Liver (tissue), 9 donors: ENCODE results near the gene TNFRSF6B. TPM values are rescaled to one million over a fixed set of nuclear protein-coding genes. Genes with fewer than 3 reads are reported as not detected.

Source experiments
- DNase-seq: peaks from one replicate; pipeline ENCODE4 v3.0.0-alpha.2; 2017; ENCODE audit warnings: low spot score
- H3K27ac ChIP-seq, 2 donors: one replicate each; pipeline ENCODE4 v1.7.0; 2013; ENCODE audit warnings: inconsistent platforms in 2 of 2, low read length in 2 of 2, control low read depth in 1 of 2, low read depth in 1 of 2, mild to moderate bottlenecking in 1 of 2
- H3K27me3 ChIP-seq, 4 donors: one replicate each; pipeline versions ENCODE4 v1.6.1 to v1.7.0; 2013; ENCODE audit warnings: low read length in 3 of 4, inconsistent platforms in 1 of 4, mild to moderate bottlenecking in 1 of 4, moderate library complexity in 1 of 4; ENCODE audit not compliant: control insufficient read depth in 4 of 4, insufficient read depth in 4 of 4
- H3K36me3 ChIP-seq, 4 donors: one replicate each; pipeline versions ENCODE4 v1.6.1 to v1.7.0; 2013; ENCODE audit warnings: low read length in 3 of 4, mild to moderate bottlenecking in 3 of 4, low read depth in 1 of 4, moderate library complexity in 1 of 4; ENCODE audit not compliant: control insufficient read depth in 4 of 4, insufficient read depth in 3 of 4
- H3K4me1 ChIP-seq, 4 donors: one replicate each; pipeline versions ENCODE4 v1.6.1 to v1.7.0; 2013; ENCODE audit warnings: low read length in 3 of 4, mild to moderate bottlenecking in 3 of 4, moderate library complexity in 1 of 4; ENCODE audit not compliant: control insufficient read depth in 4 of 4, insufficient read depth in 4 of 4
- H3K4me3 ChIP-seq, 3 donors: one replicate each; pipeline versions ENCODE4 v1.6.1 to v1.7.0; 2013; ENCODE audit warnings: low read length in 3 of 3, control low read depth in 1 of 3, low read depth in 1 of 3, mild to moderate bottlenecking in 1 of 3
- H3K9ac ChIP-seq, 2 donors: one replicate each; pipeline ENCODE4 v1.7.0; 2013; ENCODE audit warnings: low read length in 2 of 2, mild to moderate bottlenecking in 2 of 2, moderate library complexity in 2 of 2, control low read depth in 1 of 2, low read depth in 1 of 2
- H3K9me3 ChIP-seq, 4 donors: one replicate each; pipeline versions ENCODE4 v1.6.1 to v1.7.0; 2013; ENCODE audit warnings: low read length in 3 of 4; ENCODE audit not compliant: control insufficient read depth in 4 of 4
- EGR1 ChIP-seq, 2 donors: IDR thresholded peaks; 2 replicates each; pipeline ENCODE4 v1.6.1; 2016 to 2018; ENCODE audit warnings: antibody characterized with exemption in 2 of 2, low read depth in 2 of 2
- FOXA1 ChIP-seq: IDR thresholded peaks from 2 replicates; pipeline ENCODE4 v1.6.1; 2016; ENCODE audit warnings: antibody characterized with exemption
- FOXA2 ChIP-seq: IDR thresholded peaks from 2 replicates; pipeline ENCODE4 v1.6.1; 2016; ENCODE audit warnings: antibody characterized with exemption
- GABPA ChIP-seq, 2 donors: IDR thresholded peaks in 1 of 2; conservative IDR thresholded peaks in 1 of 2; 2 replicates each; pipeline ENCODE4 v1.6.1; 2016; ENCODE audit warnings: antibody characterized with exemption in 2 of 2, mild to moderate bottlenecking in 1 of 2, moderate library complexity in 1 of 2
- HNF4A ChIP-seq, 2 donors: conservative IDR thresholded peaks; 2 replicates each; pipeline ENCODE4 v1.6.1; 2016; ENCODE audit warnings: antibody characterized with exemption in 2 of 2, mild to moderate bottlenecking in 2 of 2
- HNF4G ChIP-seq: IDR thresholded peaks from 2 replicates; pipeline ENCODE4 v1.6.1; 2016; ENCODE audit warnings: antibody characterized with exemption
- JUND ChIP-seq, 2 donors: IDR thresholded peaks; 2 replicates each; pipeline ENCODE4 v1.6.1; 2016; ENCODE audit warnings: antibody characterized with exemption in 2 of 2
- NR2F2 ChIP-seq: IDR thresholded peaks from 2 replicates; pipeline ENCODE4 v1.6.1; 2016; ENCODE audit warnings: antibody characterized with exemption
- RAD21 ChIP-seq, 2 donors: IDR thresholded peaks; 2 replicates each; pipeline ENCODE4 v1.6.1; 2016; ENCODE audit warnings: antibody characterized with exemption in 2 of 2, mild to moderate bottlenecking in 2 of 2
- RXRA ChIP-seq, 2 donors: IDR thresholded peaks; 2 replicates each; pipeline ENCODE4 v1.6.1; 2017 to 2018; ENCODE audit warnings: antibody characterized with exemption in 2 of 2, mild to moderate bottlenecking in 1 of 2
- SP1 ChIP-seq: IDR thresholded peaks from 2 replicates; pipeline ENCODE4 v1.6.1; 2018; ENCODE audit warnings: antibody characterized with exemption, mild to moderate bottlenecking
- TAF1 ChIP-seq: conservative IDR thresholded peaks from 2 replicates; pipeline ENCODE4 v1.6.1; 2016; ENCODE audit warnings: antibody characterized with exemption, mild to moderate bottlenecking
- YY1 ChIP-seq: IDR thresholded peaks from 2 replicates; pipeline ENCODE4 v1.6.1; 2016; ENCODE audit warnings: antibody characterized with exemption, mild to moderate bottlenecking
- WGBS: extraction: QIAGEN DNeasy Blood & Tissue Kit; methylation state at CpG from one replicate; pipeline ENCODE4 v1.1.7; 2013; 5-methylcytosine and 5-hydroxymethylcytosine counted together
- polyA plus RNA-seq, 2 donors: library from polyadenylated mRNA; stranded (reverse) in 1 of 2; unstranded in 1 of 2; fragments of 200-250 nt in 1 of 2; fragments of >200 nt in 1 of 2; fragmentation: Nextera tagmentation in 1 of 2; extraction: Ambion mirVana in 1 of 2; gene quantifications; one replicate each; pipeline versions ENCODE4 v1.2.1 to v1.2.3, GENCODE V29; 2013 to 2015
- total RNA-seq, 2 donors: library from RNA; depleted of rRNA; stranded (reverse); fragments of >200 nt; gene quantifications; one replicate each; pipeline ENCODE4 v1.2.3, GENCODE V29; 2014
- TF ChIP-seq, protein P1 (sequence below): IDR thresholded peaks from 2 replicates; pipeline ENCODE4 v1.6.1; 2016; ENCODE audit warnings: antibody characterized with exemption
- TF ChIP-seq, protein P2 (sequence below): IDR thresholded peaks from 2 replicates; pipeline ENCODE4 v1.6.1; 2016; ENCODE audit warnings: antibody characterized with exemption
- TF ChIP-seq, protein P3 (sequence below): IDR thresholded peaks from 2 replicates; pipeline ENCODE4 v1.6.1; 2016; ENCODE audit warnings: antibody characterized with exemption, mild to moderate bottlenecking
- TF ChIP-seq, protein P4 (sequence below): fragments of 150-350 bp; IDR thresholded peaks from 2 replicates; pipeline ENCODE4 v1.5.1; 2017; ENCODE audit warnings: improper control_type of control experiment, low read depth, low read length; ENCODE audit not compliant: missing input control
- TF ChIP-seq, protein P5 (sequence below): IDR thresholded peaks from 2 replicates; pipeline ENCODE4 v1.6.1; 2016; ENCODE audit warnings: antibody characterized with exemption
- donor health status: healthy.
- donor health status: healthy.
- donor health status: healthy.
- donor health status: healthy.
- donor health status: healthy.

The TNFRSF6B gene
- total and polyA plus RNA-seq, 4 donors = 0.09 to 0.73 TPM; not detected in 2

DNA sequence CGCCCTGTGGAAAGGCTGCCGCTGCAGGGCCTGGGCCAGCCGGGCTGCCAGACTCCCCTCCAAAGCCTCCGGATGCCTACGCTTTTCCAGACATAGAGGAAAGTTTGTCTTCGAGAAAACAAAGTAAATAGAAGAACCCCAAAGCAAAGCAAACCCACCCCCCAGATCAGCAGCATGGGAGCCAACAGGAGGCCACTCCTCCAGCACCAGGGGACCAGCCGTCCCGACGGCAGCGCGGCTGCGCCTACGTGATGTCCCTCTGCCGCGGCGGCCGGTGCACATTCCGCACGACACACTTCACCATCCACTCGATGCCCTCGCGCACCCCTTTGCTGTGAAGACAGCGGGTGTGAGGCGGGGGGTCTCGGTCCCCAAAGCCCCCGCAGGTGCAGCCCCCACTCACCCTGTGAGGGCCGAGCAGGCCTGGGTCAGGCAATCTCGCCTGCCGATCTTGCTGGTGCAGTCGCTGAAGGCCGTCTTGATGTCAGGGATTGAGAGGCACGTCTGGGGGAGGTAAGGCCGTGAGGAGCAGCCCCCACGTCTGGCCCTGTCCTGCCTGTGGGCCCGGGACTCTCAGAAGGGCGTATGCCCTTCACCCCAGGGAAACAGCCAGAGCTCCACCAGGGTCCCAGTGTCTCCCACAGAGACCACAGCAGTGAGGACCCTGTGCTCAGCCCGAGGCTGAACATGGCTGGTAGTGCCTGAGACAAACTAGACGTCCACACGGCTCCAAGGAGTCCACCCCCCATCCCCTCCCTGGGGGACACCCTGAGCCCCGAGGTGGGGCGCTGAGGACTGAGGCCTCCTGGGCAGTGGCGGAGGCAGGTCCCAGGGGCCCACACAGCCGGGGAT, 4.0 kb downstream of the TNFRSF6B start:
- H3K9me3 ChIP-seq = no peaks in the 10 kb centered on the region
- H3K36me3 ChIP-seq = peaks cover 0 to 22% (median 1%) of the 10 kb centered on the region in 4 donors
- H3K4me3 ChIP-seq = no peak overlapping the region
- no peak for DNase-seq
- no peaks in the 10 kb centered on the region for H3K27me3 ChIP-seq
- TF ChIP-seq JUND (IDR thresholded peaks at IDR 0.05) (no peak), RXRA (IDR thresholded peaks at IDR 0.05) (no peak), EGR1 (IDR thresholded peaks at IDR 0.05; ENCODE audit: low read depth in 2 of 2) (no peak), HNF4A (conservative IDR thresholded peaks at IDR 0.05) (no peak), RAD21 (IDR thresholded peaks at IDR 0.05) (no peak)
- no peak overlapping the region for H3K27ac ChIP-seq
- peaks cover 7 to 20% (median 13%) of the 10 kb centered on the region in 4 donors for H3K4me1 ChIP-seq
- H3K9ac ChIP-seq = no peak overlapping the region
- WGBS = 95% methylated on average over 43 of the region's 43 CpGs

DNA sequence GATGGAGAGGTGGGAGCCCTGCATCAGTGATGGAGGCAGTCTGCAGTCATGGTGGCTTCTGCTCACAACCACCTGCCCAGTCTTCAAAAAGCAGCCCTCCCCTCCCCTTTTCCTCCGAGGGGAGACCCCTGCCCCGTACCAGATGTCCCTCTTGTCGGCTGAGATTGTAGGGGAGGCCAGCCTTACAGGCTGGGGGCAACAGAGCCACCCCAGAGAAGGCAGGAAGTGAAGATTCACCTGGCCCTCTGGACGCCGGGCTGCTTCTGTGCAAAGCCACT, 4.5 kb downstream of the TNFRSF6B start:
- H3K9ac ChIP-seq = no peak overlapping the region
- 88% methylated on average over 5 of the region's 5 CpGs for whole genome bisulfite sequencing
- H3K4me3 ChIP-seq = no peak overlapping the region
- no peak for TF ChIP-seq JUND (IDR thresholded peaks at IDR 0.05)
- TF ChIP-seq HNF4A (conservative IDR thresholded peaks at IDR 0.05) = no peak
- TF ChIP-seq GABPA (IDR thresholded peaks at IDR 0.05 in 1 of 2, conservative IDR thresholded peaks at IDR 0.05 in 1 of 2) = no peak
- TF ChIP-seq, protein P1, sequence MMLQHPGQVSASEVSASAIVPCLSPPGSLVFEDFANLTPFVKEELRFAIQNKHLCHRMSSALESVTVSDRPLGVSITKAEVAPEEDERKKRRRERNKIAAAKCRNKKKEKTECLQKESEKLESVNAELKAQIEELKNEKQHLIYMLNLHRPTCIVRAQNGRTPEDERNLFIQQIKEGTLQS = no peak
- TF ChIP-seq TAF1 = no peak
- TF ChIP-seq FOXA2 = no peak
- no peak for TF ChIP-seq FOXA1
- TF ChIP-seq, protein P2, sequence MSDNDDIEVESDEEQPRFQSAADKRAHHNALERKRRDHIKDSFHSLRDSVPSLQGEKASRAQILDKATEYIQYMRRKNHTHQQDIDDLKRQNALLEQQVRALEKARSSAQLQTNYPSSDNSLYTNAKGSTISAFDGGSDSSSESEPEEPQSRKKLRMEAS = no peak
- no peak for TF ChIP-seq RXRA (IDR thresholded peaks at IDR 0.05)
- no peak for TF ChIP-seq NR2F2
- no peak for TF ChIP-seq EGR1 (IDR thresholded peaks at IDR 0.05; ENCODE audit: low read depth in 2 of 2)
- TF ChIP-seq HNF4G = no peak
- TF ChIP-seq, protein P3, sequence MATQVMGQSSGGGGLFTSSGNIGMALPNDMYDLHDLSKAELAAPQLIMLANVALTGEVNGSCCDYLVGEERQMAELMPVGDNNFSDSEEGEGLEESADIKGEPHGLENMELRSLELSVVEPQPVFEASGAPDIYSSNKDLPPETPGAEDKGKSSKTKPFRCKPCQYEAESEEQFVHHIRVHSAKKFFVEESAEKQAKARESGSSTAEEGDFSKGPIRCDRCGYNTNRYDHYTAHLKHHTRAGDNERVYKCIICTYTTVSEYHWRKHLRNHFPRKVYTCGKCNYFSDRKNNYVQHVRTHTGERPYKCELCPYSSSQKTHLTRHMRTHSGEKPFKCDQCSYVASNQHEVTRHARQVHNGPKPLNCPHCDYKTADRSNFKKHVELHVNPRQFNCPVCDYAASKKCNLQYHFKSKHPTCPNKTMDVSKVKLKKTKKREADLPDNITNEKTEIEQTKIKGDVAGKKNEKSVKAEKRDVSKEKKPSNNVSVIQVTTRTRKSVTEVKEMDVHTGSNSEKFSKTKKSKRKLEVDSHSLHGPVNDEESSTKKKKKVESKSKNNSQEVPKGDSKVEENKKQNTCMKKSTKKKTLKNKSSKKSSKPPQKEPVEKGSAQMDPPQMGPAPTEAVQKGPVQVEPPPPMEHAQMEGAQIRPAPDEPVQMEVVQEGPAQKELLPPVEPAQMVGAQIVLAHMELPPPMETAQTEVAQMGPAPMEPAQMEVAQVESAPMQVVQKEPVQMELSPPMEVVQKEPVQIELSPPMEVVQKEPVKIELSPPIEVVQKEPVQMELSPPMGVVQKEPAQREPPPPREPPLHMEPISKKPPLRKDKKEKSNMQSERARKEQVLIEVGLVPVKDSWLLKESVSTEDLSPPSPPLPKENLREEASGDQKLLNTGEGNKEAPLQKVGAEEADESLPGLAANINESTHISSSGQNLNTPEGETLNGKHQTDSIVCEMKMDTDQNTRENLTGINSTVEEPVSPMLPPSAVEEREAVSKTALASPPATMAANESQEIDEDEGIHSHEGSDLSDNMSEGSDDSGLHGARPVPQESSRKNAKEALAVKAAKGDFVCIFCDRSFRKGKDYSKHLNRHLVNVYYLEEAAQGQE = no peak
- TF ChIP-seq RAD21 (IDR thresholded peaks at IDR 0.05) = no peak
- no peak for TF ChIP-seq YY1
- TF ChIP-seq, protein P4, sequence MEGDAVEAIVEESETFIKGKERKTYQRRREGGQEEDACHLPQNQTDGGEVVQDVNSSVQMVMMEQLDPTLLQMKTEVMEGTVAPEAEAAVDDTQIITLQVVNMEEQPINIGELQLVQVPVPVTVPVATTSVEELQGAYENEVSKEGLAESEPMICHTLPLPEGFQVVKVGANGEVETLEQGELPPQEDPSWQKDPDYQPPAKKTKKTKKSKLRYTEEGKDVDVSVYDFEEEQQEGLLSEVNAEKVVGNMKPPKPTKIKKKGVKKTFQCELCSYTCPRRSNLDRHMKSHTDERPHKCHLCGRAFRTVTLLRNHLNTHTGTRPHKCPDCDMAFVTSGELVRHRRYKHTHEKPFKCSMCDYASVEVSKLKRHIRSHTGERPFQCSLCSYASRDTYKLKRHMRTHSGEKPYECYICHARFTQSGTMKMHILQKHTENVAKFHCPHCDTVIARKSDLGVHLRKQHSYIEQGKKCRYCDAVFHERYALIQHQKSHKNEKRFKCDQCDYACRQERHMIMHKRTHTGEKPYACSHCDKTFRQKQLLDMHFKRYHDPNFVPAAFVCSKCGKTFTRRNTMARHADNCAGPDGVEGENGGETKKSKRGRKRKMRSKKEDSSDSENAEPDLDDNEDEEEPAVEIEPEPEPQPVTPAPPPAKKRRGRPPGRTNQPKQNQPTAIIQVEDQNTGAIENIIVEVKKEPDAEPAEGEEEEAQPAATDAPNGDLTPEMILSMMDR = no peak
- no peak for TF ChIP-seq SP1
- TF ChIP-seq, protein P5, sequence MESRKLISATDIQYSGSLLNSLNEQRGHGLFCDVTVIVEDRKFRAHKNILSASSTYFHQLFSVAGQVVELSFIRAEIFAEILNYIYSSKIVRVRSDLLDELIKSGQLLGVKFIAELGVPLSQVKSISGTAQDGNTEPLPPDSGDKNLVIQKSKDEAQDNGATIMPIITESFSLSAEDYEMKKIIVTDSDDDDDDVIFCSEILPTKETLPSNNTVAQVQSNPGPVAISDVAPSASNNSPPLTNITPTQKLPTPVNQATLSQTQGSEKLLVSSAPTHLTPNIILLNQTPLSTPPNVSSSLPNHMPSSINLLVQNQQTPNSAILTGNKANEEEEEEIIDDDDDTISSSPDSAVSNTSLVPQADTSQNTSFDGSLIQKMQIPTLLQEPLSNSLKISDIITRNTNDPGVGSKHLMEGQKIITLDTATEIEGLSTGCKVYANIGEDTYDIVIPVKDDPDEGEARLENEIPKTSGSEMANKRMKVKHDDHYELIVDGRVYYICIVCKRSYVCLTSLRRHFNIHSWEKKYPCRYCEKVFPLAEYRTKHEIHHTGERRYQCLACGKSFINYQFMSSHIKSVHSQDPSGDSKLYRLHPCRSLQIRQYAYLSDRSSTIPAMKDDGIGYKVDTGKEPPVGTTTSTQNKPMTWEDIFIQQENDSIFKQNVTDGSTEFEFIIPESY = no peak
- H3K4me1 ChIP-seq = peaks cover 7 to 18% (median 13%) of the 10 kb centered on the region in 4 donors
- DNase-seq = no peak
- no peaks in the 10 kb centered on the region for H3K27me3 ChIP-seq
- peaks cover 0 to 25% (median 5%) of the 10 kb centered on the region in 4 donors for H3K36me3 ChIP-seq
- no peak overlapping the region for H3K27ac ChIP-seq
- H3K9me3 ChIP-seq = no peaks in the 10 kb centered on the region
